H9 (cell line): ENCODE results near the gene SIGLEC1. TPM values are rescaled to one million over a fixed set of nuclear protein-coding genes. Genes with fewer than 3 reads are reported as not detected.

Experiments
- DNase-seq: peaks from one replicate; pipeline ENCODE4 v3.0.0-alpha.2; 2017
- H2AFZ ChIP-seq: one replicate; pipeline ENCODE4 v1.6.1; 2013; ENCODE audit warnings: mild to moderate bottlenecking, low read length, control low read depth, moderate library complexity
- H2AK5ac ChIP-seq: 2 replicates; pipeline ENCODE4 v1.6.1; 2013; ENCODE audit warnings: low read length, control low read depth, mixed read lengths; ENCODE audit not compliant: insufficient read length
- H2BK120ac ChIP-seq: one replicate; pipeline ENCODE4 v1.6.1; 2013; ENCODE audit warnings: low read depth, mild to moderate bottlenecking, low read length, control low read depth, inconsistent platforms; ENCODE audit not compliant: poor library complexity, severe bottlenecking
- H2BK12ac ChIP-seq: 2 replicates; pipeline ENCODE4 v1.6.1; 2013; ENCODE audit warnings: low read length, control low read depth, mixed read lengths, low read depth; ENCODE audit not compliant: insufficient read length
- H2BK15ac ChIP-seq: 2 replicates; pipeline ENCODE4 v1.6.1; 2013; ENCODE audit warnings: low read depth, low read length, control low read depth
- H2BK20ac ChIP-seq: one replicate; pipeline ENCODE4 v1.6.1; 2013; ENCODE audit warnings: low read depth, mild to moderate bottlenecking, low read length, control low read depth, inconsistent platforms; ENCODE audit not compliant: poor library complexity, severe bottlenecking
- H2BK5ac ChIP-seq: 2 replicates; pipeline ENCODE4 v1.6.1; 2013; ENCODE audit warnings: low read length, control low read depth, mixed read lengths; ENCODE audit not compliant: insufficient read length
- H3K14ac ChIP-seq: 2 replicates; pipeline ENCODE4 v1.6.1; 2013; ENCODE audit warnings: low read length, control low read depth; ENCODE audit not compliant: insufficient read depth
- H3K18ac ChIP-seq: 2 replicates; pipeline ENCODE4 v1.6.1; 2013; ENCODE audit warnings: low read depth, mild to moderate bottlenecking, mixed read lengths, low read length, control low read depth; ENCODE audit not compliant: insufficient read length
- H3K23ac ChIP-seq: 2 replicates; pipeline ENCODE4 v1.6.1; 2013; ENCODE audit warnings: low read length, control low read depth, mixed read lengths, low read depth; ENCODE audit not compliant: insufficient read length
- H3K23me2 ChIP-seq: 2 replicates; pipeline ENCODE4 v1.6.1; 2013; ENCODE audit warnings: low read depth, mild to moderate bottlenecking, mixed read lengths, low read length, control low read depth; ENCODE audit not compliant: insufficient read length, poor library complexity, severe bottlenecking
- H3K27ac ChIP-seq: 2 replicates; pipeline ENCODE4 v1.5.1; 2013; ENCODE audit warnings: low read length, control low read depth, mixed read lengths, low read depth; ENCODE audit not compliant: insufficient read length
- H3K27me3 ChIP-seq: 2 replicates; pipeline ENCODE4 v1.6.1; 2013; ENCODE audit warnings: low read length, control low read depth, inconsistent platforms; ENCODE audit not compliant: insufficient read depth
- H3K4ac ChIP-seq: 2 replicates; pipeline ENCODE4 v1.6.1; 2013; ENCODE audit warnings: low read depth, mild to moderate bottlenecking, control low read depth, inconsistent platforms, low read length, moderate library complexity
- H3K4me1 ChIP-seq: 2 replicates; pipeline ENCODE4 v1.6.1; 2013; ENCODE audit warnings: low read length, control low read depth, inconsistent platforms; ENCODE audit not compliant: insufficient read depth
- H3K4me2 ChIP-seq: 2 replicates; pipeline ENCODE4 v1.6.1; 2013; ENCODE audit warnings: low read length, control low read depth, mixed read lengths; ENCODE audit not compliant: insufficient read length, insufficient read depth
- H3K56ac ChIP-seq: 2 replicates; pipeline ENCODE4 v1.6.1; 2013; ENCODE audit warnings: low read depth, mild to moderate bottlenecking, mixed read lengths, low read length, control low read depth; ENCODE audit not compliant: insufficient read length
- H3K79me1 ChIP-seq: 2 replicates; pipeline ENCODE4 v1.6.1; 2013; ENCODE audit warnings: low read depth, mild to moderate bottlenecking, moderate library complexity, low read length, control low read depth, inconsistent platforms; ENCODE audit not compliant: insufficient read depth, poor library complexity, severe bottlenecking
- H3K79me2 ChIP-seq: 2 replicates; pipeline ENCODE4 v1.6.1; 2013; ENCODE audit warnings: low read length, control low read depth, inconsistent platforms; ENCODE audit not compliant: insufficient read depth
- H3K9ac ChIP-seq: 2 replicates; pipeline ENCODE4 v1.6.1; 2013; ENCODE audit warnings: low read length, control low read depth, mixed read lengths; ENCODE audit not compliant: insufficient read length; ENCODE audit errors: extremely low read depth
- H3K9me3 ChIP-seq: one replicate; pipeline ENCODE4 v1.6.1; 2013; ENCODE audit warnings: low read depth, low read length, inconsistent platforms; ENCODE audit not compliant: control insufficient read depth
- H3T11ph ChIP-seq: one replicate; pipeline ENCODE4 v1.6.1; 2013; ENCODE audit warnings: mild to moderate bottlenecking, low read length, control low read depth, inconsistent platforms
- H4K20me1 ChIP-seq: one replicate; pipeline ENCODE4 v1.6.1; 2013; ENCODE audit not compliant: control insufficient read depth, insufficient read length, insufficient read depth
- H4K5ac ChIP-seq: 2 replicates; pipeline ENCODE4 v1.6.1; 2013; ENCODE audit warnings: low read depth, mild to moderate bottlenecking, mixed read lengths, low read length, control low read depth; ENCODE audit not compliant: insufficient read length
- H4K8ac ChIP-seq: replicated peaks from 2 replicates; pipeline ENCODE4 v1.6.1; 2013; ENCODE audit warnings: low read length, control low read depth, mixed read lengths, low read depth; ENCODE audit not compliant: insufficient read length
- H4K91ac ChIP-seq: 2 replicates; pipeline ENCODE4 v1.6.1; 2013; ENCODE audit warnings: low read depth, mild to moderate bottlenecking, moderate library complexity, mixed read lengths, low read length, control low read depth; ENCODE audit not compliant: insufficient read length
- H3K27ac Mint-ChIP-seq, 3 experiments: 2 replicates in 2 of 3; 3 replicates in 1 of 3; pipeline ENCODE4 v1.8.0; 2020 to 2021; ENCODE audit warnings: mixed read lengths in 3 of 3, mild to moderate bottlenecking in 1 of 3, moderate library complexity in 1 of 3
- H3K27me3 Mint-ChIP-seq: 2 replicates; pipeline ENCODE4 v1.8.0; 2021; ENCODE audit warnings: low read depth, mild to moderate bottlenecking, moderate library complexity, mixed read lengths
- H3K36me3 Mint-ChIP-seq, 3 experiments: 2 replicates in 2 of 3; 3 replicates in 1 of 3; pipeline ENCODE4 v1.8.0; 2020 to 2021; ENCODE audit warnings: low read depth in 3 of 3, mixed read lengths in 3 of 3; ENCODE audit not compliant: insufficient read depth in 1 of 3
- H3K4me1 Mint-ChIP-seq, 2 experiments: 2 replicates each; pipeline ENCODE4 v1.8.0; 2020; ENCODE audit warnings: mixed read lengths in 2 of 2
- H3K4me3 Mint-ChIP-seq, 2 experiments: 2 replicates in 1 of 2; 3 replicates in 1 of 2; pipeline ENCODE4 v1.8.0; 2020 to 2021; ENCODE audit warnings: mild to moderate bottlenecking in 2 of 2, mixed read lengths in 2 of 2, moderate library complexity in 1 of 2
- H3K9me3 Mint-ChIP-seq, 2 experiments: 2 replicates in 1 of 2; 3 replicates in 1 of 2; pipeline ENCODE4 v1.8.0; 2020; ENCODE audit warnings: mild to moderate bottlenecking in 2 of 2, mixed read lengths in 2 of 2, moderate library complexity in 1 of 2
- WGBS: extraction: QIAGEN DNeasy Blood & Tissue Kit; methylation state at CpG from one replicate; pipeline ENCODE4 v1.1.7; 2013; ENCODE audit warnings: missing lambda C conversion rate, low lambda C conversion rate, mixed read lengths; ENCODE audit not compliant: insufficient read length; ENCODE audit errors: extremely low coverage; 5-methylcytosine and 5-hydroxymethylcytosine counted together
- total RNA-seq: library from RNA; stranded (reverse); gene quantifications from 2 replicates; pipeline ENCODE4 v1.2.1, GENCODE V29; 2021
- TF ChIP-seq, protein P1 (sequence below): fragments of 200-600 bp; sonication (generic); conservative IDR thresholded peaks from 3 replicates; pipeline ENCODE4 v1.8.0; 2021; ENCODE audit warnings: antibody characterized with exemption, mild to moderate bottlenecking

SIGLEC1 gene
- total RNA-seq, 1 experiment from 2014 or later: not detected

DNA sequence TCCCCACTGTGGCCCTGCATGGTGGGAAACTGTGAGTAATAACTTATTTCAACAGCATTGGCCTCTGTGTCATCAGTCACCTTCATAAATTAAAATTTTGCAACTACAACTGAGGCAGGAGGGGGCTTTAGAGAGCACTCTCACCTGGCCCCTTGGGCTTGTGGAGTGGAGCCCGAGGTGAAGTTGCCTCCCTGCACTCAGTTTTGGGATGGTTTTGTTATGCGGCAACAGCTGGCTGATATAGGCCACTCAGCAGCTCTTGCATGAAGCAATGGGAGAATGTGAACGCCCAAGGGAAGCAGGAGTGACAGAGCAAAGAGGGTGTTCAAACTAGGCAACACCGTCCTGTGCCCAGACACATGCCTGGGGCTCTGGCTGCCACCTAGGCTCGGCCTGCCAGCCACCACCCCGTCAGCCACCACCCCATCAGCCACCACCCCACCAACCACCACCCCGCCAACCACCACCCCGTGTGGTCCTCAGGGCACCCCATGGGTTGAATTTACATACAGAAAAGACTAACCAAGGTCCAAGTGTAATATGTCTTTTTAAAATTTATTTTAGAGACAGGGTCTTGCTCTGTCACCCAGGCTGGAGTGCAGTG, 44.9 kb downstream of the SIGLEC1 start:
- no peak overlapping the region for H4K5ac ChIP-seq

More for the DNA sequence above, 44.9 kb downstream of the SIGLEC1 start:
- Histone ChIP-seq H2BK5ac (no peak overlapping the region), H4K8ac (no peak overlapping the region), H3K23me2 (no peaks in the 10 kb centered on the region), H3K56ac (no peak overlapping the region), H4K91ac (no peak overlapping the region), H3K14ac (no peak overlapping the region), H2AFZ (no peak overlapping the region), H3K18ac (no peak overlapping the region), H3K79me2 (no peaks in the 10 kb centered on the region), H2BK15ac (no peak overlapping the region), H3K79me1 (no peaks in the 10 kb centered on the region), H3K4me2 (no peak overlapping the region), H3K27me3 (peaks cover under 1% of the 10 kb centered on the region; the same call in 1 of the 2 replicates), H3K9me3 (no peaks in the 10 kb centered on the region), H3T11ph (no peak overlapping the region), H2BK20ac (no peak overlapping the region), H3K4me1 (no peaks in the 10 kb centered on the region), H2BK120ac (no peak overlapping the region), H2BK12ac (no peak overlapping the region), H3K27ac (no peak overlapping the region), H3K9ac (no peak overlapping the region), H3K23ac (no peak overlapping the region), H3K4ac (no peak overlapping the region), H4K20me1 (no peaks in the 10 kb centered on the region), H2AK5ac (no peak overlapping the region)
- H3K36me3 Mint-ChIP-seq: 0 out of 7 replicates have a peak, but pooled peaks cover 0 to 3% (median 0%) of the 10 kb centered on the region in 3 experiments
- peaks cover 13 to 24% of the 10 kb centered on the region in 2 experiments for H3K4me1 Mint-ChIP-seq
- TF ChIP-seq, protein P1, sequence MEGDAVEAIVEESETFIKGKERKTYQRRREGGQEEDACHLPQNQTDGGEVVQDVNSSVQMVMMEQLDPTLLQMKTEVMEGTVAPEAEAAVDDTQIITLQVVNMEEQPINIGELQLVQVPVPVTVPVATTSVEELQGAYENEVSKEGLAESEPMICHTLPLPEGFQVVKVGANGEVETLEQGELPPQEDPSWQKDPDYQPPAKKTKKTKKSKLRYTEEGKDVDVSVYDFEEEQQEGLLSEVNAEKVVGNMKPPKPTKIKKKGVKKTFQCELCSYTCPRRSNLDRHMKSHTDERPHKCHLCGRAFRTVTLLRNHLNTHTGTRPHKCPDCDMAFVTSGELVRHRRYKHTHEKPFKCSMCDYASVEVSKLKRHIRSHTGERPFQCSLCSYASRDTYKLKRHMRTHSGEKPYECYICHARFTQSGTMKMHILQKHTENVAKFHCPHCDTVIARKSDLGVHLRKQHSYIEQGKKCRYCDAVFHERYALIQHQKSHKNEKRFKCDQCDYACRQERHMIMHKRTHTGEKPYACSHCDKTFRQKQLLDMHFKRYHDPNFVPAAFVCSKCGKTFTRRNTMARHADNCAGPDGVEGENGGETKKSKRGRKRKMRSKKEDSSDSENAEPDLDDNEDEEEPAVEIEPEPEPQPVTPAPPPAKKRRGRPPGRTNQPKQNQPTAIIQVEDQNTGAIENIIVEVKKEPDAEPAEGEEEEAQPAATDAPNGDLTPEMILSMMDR: no peak
- DNase-seq: no peak
- H3K4me3 Mint-ChIP-seq: 0 out of 5 replicates have a peak overlapping the region, but pooled peaks of 1 of the 2 experiments have one; percentile 57
- H3K27me3 Mint-ChIP-seq: peaks cover 27% of the 10 kb centered on the region
- H3K9me3 Mint-ChIP-seq: peaks cover 2 to 4% of the 10 kb centered on the region in 2 experiments; a peak in 3 of 5 replicates
- no peak overlapping the region; a peak in 1 of 7 replicates for H3K27ac Mint-ChIP-seq
- no CpG with 5 or more reads among the region's 8 CpGs for WGBS
